Middle frontal gyrus (tissue), 1 donor: ENCODE results near the gene STEAP1B.
"Not testable (repeated sequence)": the region's sequence is repeated elsewhere in the genome, so short reads cannot be mapped to it uniquely, and the experiment has no call there.

Experiments
- DNase-seq: peaks from one replicate; pipeline ENCODE4 v3.0.0-alpha.2; 2015; ENCODE audit warnings: low spot score; ENCODE audit errors: extremely low spot score

STEAP1B gene

DNA sequence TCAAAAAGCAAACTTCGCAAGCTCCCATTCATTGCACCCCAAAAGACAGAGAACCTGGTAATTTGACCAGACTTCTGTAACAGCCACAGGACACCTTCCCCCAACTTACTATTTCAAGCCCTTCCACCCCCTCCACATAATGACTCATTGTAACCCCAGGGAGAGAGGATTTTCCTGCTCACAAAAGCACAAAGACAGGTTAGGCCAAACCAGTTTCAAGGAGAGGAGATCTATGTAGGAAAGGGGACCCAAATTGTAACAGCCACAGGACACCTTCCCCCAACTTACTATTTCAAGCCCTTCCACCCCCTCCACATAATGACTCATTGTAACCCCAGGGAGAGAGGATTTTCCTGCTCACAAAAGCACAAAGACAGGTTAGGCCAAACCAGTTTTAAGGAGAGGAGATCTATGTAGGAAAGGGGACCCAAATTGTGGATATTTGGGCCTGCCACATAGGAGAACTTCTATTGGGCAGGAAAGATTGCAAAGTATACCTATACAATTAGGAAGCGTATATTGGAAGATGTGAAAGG lies 66.8 kb downstream of the STEAP1B start:
- DNase-seq: not testable (repeated sequence)

GRCh38 chr7:22432203-22432718 lies 67.7 kb downstream of the STEAP1B start:
- no peak for DNase-seq

GRCh38 chr7:22430457-22430856 lies 69.5 kb downstream of the STEAP1B start:
- DNase-seq: no peak

GRCh38 chr7:22429386-22429785 lies 70.6 kb downstream of the STEAP1B start:
- no peak for DNase-seq

DNA sequence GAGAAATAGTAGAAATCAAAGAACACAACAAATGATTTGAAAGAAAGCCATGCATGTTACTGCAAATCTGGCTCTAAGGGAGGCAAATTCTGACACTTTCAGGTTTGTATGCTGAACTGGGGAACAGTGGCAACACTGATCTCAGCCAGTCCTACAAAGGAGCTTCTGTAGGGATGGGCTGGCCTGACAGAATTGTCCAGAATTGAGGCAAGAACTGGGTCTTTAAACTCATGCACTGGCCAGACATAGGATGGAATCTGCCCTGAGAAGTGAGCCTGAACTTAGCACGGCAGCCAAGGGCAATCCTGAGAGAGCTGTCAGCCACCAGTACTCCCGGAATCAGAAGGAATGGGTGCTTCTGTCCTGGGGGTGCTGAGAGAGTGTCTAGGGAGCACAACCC lies 72.1 kb downstream of the STEAP1B start:
- DNase-seq: no peak

DNA sequence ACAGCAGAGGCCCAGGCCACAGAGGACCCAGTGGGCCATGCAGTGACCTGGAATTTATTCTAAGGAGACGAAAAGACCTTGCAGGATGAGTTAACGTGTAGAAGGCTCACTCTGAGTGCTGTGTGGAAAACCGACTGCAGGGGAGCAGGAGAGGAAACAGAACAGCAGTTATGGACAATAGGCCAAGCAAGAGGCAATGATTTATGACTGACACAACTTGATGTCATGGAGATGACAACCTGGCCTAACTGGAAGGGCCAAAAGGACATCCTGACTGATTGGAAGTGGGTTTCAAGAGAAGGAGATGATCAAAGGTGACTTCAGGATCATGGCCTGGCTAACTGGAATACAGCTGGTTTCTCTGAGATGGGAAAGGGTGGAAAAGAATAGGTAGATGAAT lies 72.9 kb downstream of the STEAP1B start:
- no peak for DNase-seq

- no peak for DNase-seq
These were observed 73.4 kb downstream of the STEAP1B start for GRCh38 chr7:22426463-22427094.

GRCh38 chr7:22425361-22425760 lies 74.6 kb downstream of the STEAP1B start:
- DNase-seq: no peak

- DNase-seq: no peak
These were observed 77.0 kb downstream of the STEAP1B start for GRCh38 chr7:22422831-22423615.

- DNase-seq: no peak
These were observed 78.9 kb downstream of the STEAP1B start for GRCh38 chr7:22420973-22421635.

GRCh38 chr7:22420008-22420407 lies 80.0 kb downstream of the STEAP1B start:
- DNase-seq: no peak

- no peak for DNase-seq
These were observed 80.5 kb downstream of the STEAP1B start for GRCh38 chr7:22419488-22419887.

GRCh38 chr7:22418251-22419046 lies 81.5 kb downstream of the STEAP1B start:
- no peak for DNase-seq

- DNase-seq: no peak
These were observed 82.1 kb downstream of the STEAP1B start for GRCh38 chr7:22417841-22418240.

DNA sequence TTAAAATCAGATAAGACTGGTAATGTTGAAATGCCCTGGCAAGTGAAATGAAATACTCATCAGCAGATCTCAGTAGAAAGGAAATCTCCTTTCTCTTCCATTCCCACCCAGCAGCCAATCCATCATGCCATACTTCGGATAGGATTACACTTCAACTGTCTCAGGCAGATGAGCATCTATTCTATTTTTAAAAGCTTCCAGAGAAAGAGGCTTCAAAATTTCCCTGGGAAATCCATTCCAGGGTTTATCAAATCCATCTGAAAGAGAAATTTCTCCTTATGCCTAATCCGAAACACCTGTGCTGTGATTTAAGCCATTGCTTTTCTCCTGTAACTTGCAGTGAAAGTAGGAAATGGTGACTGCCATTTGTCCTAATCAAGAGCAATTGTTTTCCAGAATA lies 82.6 kb downstream of the STEAP1B start:
- DNase-seq: no peak

- DNase-seq: no peak
These were observed 85.6 kb downstream of the STEAP1B start for GRCh38 chr7:22414424-22414823.

DNA sequence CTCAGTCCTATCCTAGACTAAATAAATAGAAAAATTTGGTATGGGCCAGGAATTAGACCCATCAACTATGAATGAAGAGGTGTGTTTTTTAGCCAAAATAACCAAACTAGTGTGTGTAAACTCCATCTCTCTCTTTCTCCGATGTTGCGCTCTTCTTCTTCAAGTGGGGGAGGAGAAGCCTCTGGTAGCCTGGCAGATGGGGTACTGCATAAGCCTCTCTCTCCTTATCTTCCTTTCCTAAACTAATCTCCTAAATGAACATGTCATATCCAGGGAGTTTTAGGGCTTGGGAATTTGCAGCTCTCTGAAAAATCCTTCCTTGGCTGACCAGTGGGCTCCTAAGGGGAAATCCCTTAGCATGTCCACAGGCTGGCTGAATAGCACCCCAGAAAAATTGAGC lies 86.8 kb downstream of the STEAP1B start:
- DNase-seq: no peak

DNA sequence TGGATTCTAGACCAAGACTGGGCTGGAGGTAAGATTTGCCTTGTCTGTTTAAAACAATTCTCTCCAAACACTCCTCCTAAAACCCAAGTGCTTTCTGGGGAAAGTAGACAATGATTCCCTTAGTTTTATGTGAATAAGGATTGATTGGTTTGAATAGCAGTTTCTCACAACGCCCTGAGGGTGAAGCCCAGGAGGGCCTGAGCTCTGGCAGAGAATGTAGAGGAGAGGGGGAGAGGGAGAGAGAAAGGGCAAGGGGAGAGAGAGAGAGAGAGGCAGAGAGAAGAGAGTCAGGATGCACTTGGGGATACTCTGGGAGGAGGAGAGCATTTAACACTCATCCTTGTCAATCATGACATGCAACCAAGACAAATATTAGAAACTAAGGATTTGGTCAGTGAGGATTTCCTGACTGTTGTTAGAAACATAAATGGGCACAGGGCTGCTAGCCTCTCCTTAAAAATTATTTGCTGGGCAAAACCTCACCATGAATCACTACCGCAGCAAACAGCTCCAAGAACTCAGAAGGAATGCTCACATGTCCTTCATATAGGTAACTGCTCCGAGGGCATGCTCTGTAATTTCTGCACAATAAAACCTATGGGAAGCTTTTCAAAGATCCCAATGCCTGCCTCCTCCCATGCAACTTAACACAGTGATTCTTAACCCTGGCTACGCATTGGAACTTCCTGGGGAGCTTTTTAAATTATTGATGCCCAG lies 87.9 kb downstream of the STEAP1B start:
- no peak for DNase-seq

- no peak for DNase-seq
These were observed 93.3 kb downstream of the STEAP1B start for GRCh38 chr7:22406715-22407114.

- no peak for DNase-seq
These were observed 95.5 kb downstream of the STEAP1B start for GRCh38 chr7:22404421-22405023.
